Stimulated activated CD4-positive, alpha-beta T cell treated with anti-CD3 and anti-CD28 coated beads, Interleukin-1b, Interleukin-23, amount 100 ng/mL, for 4 hours (primary cell): Measurements from ENCODE around the gene STX16.

Source experiments
- DNase-seq, 2 donors: peaks; one replicate each; pipeline ENCODE4 v3.0.0-alpha.2; 2020; ENCODE audit warnings: low read depth in 2 of 2

Gene STX16

DNA sequence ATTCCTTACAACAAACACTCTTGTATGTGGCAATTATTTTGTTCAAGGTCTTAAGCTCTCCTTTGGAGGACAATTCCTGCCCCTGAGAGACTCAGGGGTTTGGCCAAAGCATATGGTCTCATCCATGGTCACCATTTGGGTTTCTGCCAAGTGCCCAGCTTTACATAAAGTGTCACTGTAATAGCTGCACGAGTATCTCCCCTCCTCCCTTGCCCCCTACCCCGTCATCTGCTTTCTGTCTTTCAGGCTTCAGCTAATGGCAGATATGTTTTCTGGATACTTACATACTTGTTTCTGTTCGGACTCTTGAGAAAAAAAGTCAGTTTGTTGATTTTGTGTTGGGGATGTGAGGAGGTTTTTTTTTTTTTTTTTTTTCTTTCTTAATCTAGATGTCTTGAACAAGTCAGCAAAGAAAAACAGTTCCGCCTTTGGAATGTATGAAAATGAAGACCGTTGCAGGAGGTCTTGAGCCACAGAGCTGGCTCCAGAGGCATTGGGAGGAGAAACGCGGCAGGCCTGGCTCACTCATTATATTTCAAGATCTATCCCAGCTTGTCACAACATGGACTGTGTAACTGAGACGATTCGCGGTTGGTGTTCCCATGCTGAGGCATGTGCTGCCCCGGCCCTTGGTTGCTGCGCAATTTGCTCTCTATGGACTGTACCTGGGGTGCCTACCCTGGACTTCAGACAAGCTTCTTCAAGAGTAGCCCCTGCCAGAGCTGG, 32.6 kb upstream of the STX16 start:
- no peak for DNase-seq

DNA sequence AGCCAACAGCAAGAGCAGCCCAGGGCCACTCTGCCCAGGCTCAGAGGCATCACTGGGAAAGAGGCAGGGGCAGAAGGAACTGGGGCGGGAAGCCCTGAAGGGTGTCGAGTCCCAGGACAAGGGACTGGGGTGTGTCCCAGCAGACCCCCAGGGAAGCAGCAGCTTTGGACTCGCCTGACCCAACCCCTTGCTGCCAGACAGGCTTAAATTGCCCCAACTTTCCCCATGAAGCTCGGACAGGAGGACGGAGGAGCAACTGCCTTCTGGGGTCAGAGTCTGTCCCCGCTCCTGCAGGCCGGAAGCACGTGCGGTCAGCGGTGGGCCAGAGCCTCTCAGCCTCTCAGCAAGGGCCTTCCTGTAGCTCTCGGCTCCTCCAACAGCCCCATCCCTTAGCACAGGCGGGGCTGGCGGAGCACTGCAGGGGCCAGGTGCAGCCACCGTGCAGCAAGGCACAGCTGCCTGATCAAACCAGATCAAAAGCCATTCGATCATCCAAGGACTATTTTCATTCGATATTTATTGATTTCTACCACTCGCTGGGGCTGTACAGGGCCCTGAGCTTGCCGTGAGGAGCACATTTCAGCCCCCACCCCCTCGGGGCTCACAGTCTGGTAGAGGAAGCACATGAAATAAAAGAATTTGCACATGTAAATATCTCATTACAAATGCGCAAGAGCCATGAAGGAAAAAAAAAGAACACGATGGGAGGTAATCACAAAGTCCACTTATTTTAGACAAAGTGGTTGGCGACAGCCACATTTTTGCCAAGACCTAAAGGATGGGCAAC, 31.8 kb upstream of the STX16 start:
- no peak for DNase-seq

DNA sequence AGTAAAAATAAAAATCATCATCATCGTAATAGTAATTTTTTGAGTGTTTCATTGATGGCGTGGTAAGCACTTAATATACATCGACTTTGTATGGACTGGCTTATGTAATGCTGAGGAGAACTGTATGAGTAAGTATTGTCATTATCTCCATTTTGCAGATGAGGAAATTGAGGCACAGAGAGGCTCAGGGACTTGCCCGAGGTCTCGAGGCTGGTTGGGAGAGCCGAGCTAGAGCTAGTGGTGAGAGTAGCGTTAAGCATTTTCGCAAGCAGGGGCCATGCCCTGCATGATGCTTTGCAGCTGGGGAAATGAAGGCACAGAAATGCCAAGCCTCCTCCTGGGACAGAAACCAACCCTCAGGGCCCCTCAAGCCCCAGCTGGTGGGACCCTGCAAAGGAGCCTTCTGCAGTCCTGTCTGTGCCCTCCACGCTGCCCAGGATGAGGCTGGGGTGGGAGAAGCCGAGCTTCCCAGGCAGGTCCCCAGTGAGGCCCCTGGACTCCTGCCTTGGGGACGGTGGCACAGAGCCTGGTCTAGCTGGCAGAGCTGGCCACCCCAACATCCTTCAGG, 31.1 kb upstream of the STX16 start:
- DNase-seq: no peak

DNA sequence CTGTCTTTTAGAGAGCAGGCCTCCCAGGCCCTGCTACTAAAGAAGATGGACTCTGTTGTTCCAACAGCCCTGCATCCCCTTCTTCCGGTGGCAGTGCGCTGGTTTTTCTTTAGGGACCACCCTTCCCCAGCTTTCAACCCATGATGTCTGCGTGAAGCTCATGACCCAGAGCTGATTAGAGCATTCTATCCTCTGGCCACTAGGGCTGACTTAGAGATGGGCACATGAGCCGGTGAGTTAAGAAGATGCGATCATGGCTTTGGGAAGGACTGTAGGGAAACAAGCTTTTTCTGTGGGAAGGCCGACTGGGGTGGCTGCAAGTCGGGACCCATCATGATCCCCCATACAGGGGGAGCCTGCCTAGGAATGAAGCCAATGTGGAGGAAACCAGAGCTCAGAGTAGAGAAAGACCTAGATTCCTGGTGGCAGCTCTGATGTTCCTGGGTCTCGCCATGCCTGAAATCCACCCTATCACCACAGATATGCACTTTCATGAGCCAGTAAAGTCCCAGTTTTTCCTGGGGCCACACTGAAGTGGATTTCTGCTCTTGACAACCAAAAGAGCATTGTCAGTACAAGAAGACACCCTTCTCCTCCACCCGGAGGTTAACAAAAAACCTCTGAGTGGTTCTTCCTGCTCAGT, 29.1 kb upstream of the STX16 start:
- DNase-seq: no peak

DNA sequence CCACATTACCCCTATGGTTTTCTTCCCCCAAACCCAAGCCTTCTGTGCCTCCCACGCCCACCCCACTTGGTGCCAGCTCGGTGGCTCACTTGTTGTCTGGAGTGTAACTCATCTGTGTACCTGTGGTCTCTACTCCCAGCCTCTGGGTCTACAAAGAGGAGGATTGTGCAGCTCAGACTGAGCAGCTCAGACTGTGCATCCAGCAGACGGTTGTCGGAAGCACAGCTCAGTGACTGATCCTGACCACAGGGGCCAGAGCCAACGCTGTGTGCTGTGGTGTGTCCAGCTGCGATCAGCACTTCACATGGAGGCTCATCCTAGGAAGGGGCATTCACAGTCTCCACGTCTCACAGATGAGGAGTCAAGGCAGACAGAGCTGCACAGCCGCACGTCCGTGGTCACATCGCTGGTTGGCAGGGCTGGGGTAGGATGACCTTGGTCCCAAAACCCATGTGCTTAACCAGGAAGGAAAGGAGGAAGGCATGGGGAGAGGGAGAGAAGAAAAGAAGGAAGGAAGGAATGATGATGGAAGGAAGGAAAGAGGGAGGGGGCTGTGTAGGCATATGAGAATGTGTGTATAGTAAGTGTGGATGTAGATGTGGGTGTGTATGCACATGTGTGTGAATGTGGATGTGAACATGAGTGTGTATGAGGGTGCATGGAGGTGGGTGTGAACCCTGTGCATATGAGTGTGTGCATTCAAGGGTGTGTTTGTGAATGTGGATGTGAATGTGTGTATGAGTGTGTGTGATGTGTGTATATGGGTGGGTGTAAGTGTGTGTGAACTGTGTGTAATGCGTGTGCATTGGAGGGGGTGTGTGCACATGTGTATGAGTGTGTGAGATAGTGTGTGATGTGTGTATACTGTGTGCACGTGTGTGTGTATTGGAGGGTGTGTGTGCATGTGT, 28.2 kb upstream of the STX16 start:
- no peak for DNase-seq

DNA sequence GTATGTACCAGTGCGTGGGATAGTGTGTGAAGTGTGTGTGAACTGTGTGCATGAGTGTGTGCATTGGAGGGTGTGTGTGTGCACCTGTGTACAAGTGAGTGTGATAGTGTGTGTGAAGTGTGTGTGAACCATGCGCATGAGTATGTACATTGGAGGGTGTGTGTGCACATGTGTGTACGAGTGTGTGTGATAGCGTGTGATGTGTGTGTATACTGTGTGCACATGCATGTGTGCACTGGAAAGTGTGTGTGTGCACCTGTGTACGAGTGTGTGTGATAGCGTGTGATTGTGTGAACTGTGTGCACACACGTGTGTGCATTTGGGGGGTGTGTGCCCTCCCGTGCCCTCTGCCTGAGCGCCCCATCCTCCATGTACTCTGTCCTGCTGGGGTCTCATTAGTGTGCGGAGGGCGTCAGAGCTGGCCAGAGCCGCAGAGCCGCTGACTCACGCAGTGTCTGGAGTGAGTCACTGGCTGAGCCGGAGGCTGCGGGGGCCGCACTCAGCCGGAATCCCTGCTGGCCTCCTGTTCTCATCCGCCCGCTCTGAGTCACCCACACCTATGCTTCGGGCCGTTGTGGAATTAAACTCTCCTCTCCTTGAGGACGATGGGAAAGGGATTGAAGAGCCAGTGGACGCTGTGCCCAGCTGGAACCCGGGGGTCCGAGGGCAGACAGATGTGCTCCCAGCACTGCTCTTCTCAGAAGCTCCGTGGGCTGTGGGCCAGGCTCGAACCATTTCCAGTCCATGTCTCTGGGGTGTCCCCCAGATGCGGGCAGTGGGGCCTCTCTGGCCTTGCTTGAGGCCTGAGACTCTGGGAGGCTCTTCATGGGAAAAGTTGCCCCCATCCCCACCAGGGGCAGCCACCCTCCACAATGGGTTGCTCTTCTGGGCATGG, 27.3 kb upstream of the STX16 start:
- DNase-seq: no peak

DNA sequence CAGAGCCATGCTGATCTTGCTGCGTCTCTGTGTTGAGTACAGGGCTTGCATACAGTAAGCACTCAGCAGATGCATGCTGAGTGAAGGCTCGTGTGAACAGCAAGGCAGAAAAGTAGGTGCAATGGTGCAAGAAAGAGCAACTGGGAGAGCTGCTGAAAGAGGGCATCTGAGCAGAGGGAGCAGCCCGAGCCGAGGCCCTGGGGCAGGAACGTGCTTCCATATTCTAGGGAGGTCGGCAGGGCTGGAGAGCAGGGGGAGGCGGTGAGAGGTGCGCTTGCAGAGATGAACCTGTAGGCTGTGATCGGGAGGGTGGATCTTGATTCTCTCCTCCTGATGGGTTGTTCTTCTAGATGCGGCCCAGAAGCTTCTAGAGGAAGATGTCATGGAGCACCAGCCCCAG, 26.4 kb upstream of the STX16 start:
- DNase-seq: no peak

DNA sequence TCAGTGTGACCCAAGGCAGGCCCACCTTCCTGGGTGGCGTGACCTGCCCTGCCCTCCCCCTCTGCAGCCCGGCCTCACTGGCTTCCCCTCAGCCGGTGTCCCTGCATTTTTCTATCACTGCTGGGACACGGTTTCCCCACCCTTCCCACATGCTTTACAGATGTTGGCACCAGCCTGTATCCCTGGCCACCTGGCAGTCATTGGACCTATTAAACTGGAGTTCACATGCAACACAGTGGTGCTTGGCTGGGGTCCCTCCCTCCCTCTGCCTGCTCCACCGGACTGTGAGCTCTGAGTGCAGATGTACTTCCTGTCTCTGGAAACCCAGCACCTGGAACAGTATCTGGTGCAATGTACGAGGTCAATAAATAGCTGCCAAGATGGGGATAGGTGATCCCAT, 25.5 kb upstream of the STX16 start:
- DNase-seq: no peak

DNA sequence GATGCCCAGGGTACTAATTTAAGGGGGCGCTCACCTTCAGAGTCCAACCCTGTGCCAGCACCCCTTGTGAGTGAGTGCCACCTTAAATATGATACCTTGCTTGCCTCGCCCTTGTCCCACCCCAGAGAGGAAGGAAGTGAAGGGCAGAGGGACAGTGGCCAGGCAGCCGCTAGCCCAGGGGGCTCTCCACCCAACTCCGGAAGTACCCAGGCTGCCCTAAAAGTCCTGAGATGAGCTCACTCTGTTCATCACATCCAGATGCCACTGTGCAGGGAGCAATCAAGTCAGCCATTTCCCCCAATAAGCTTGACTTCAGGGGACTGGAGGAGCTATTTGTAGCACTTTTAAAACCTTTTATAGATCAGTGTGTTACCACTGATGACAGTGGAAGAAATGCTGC, 25.0 kb upstream of the STX16 start:
- DNase-seq: no peak

DNA sequence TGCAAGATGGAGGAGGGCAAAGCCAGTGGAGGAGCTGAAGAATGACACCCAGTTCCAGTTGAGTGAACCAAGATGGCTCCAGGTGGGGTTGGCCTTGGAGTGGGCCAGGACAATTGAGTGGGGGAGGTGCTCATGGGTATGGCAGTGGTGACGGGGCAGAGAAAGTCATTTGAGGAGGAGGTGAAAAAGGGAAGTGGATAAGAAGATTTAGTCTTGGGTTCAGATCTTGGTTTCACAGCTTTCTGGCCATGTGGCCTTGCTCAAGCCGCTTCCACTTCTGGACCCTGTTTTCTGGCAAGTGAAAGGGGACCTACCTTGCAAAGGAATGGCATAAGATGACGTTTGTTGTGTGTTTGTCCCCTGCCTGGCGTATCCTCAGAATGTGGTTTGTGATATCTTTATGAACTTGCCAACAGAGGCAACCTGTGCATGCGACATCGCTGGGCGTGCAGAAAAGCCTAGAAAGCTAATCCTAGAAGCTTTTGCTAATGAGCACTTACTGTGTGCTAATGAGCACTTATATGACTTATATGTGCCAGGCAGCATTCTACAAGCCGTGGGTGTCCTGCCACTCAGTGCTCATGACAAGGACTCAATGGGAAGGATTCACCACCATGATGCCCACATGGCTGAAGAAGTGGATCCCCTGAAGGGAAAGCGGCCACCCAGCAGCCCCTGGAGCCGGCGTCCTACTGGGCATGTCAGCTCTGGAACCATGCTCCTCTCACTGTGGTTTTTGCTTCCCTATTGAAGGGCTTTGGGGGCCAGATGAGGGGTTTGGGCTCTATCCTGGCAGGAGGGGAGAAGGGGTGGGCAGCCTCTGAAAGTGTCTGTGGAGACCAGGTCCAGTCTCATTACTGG, 23.6 kb upstream of the STX16 start:
- no peak for DNase-seq

DNA sequence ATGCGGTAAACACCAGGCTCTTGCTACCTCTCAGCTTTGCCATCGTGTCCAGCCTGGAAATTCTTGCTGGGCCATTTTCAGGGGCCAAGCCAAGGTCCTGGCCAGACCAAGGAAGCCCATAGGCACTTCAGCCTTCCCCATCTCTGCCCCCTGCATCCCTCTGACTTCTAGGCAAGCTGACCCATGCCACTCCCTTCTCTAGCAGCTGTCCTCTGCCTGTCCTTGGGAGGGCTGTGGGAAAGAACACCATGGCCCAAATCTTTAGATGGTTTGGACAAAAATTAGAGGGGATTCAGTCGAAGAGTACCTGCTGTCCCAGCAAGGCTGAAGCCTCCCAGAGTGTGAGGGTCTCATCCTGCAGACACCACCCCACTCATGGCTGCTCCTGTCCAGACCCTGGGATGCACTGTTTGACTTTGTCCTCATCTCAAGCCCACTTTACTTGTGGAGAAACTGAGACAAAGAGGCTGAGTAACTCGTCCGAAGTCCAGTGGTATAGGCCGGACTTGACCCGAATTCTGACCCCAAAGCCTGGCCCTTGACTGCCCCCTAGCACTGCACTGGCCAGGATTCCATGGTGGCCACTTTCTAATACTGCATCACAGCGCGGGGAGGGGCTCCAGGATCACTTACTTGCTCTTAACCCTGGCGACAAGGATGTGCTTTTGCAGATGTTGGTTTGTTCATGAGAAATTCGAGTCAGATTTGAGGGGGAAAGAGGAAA, 22.4 kb upstream of the STX16 start:
- DNase-seq: no peak

DNA sequence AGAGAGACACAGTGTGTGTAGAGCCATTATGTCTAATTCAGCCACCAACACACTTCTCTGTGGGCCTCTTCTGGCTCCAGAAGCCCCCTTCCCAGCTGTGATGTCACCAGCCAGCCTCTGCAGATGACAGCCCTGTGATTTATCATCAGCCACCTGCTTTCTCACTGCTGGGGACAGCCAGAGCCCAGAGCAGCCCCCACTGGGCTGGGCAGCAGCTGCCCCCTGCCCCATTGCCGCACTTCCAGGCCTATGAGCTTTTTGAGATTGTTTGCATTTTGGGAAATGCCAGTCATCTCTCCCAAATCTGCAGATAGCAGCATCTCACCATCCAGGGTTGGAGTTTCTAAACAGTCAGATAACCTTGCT, 21.9 kb upstream of the STX16 start:
- DNase-seq: no peak

DNA sequence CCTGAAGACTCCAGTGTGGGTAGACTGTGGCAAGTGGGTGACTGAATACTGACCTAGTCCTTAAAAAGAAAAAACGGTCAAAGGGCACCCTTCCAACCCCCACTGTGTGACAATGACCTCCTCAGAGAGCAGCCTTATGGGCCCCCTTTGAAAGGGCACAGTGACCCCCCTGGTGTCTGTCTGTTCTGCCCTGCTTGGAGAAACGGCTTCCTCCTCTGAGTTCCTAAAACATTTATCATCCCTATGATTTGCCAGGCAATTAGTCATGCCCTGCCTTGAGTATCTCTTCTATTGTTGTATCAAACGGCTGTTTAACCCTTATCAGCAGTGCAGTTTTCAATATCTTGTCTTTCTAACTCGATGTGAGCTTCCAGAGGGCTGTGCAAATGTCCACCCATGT, 21.0 kb upstream of the STX16 start:
- DNase-seq: no peak

DNA sequence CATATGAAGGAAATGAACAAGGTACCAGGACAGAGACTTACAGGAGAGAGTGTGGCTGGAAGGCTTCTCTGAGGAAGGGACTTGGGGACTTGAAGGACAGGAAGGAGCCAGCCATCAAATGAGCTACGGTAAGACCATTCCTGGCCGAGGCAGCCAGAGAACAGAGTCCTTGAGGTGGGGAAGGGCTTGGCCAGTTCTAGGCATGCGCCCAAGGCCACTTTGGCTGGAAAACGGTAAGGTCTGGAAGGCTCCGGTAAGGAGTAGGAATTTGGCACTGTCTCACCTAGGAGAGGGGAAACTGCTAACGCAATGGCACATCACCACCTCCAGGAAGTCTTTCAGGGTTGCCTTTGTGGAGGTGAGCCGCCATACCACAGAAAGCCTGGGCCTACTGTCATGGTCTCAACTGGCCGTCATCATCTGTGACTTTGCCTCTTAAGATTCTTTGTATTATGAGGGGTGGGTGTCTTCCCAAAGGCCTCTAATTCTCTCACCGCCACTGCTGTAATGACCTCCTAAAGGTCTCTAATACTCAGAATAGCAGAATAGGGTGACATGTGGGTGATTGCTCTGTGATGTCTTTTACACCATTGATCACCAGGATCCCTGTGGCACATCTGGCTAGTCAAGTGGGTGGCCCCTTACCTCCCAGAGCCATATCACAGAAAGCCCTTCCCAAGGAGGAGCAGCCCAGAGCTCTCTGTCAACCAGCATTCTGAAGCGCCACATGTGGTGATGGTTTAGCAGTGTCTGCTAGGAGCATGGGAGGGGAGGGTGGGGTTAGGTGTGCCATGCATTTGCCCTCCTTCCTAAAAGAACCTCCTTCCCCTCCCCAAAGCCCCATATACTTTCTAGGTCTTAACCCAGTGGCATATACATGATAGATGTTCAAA, 17.7 kb upstream of the STX16 start:
- no peak for DNase-seq

DNA sequence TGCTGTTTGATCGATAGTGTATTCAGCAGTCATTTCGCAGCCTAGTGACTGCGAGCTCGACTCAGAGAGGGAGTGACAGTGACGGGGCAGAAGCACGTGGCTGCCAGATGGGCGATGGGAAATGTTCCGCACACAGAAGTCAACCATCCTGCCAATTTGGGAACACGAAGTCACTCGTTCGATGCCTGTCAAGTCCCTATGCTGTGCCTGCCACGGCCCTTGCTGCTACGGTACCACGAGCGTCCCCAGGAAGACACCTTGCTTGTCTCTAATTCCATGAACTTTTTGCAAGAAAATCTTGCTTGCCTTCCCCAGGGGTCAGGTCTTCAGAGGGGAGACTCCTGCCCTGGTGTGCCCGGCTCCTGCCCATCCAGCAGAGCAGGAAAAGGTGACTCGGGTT, 17.0 kb upstream of the STX16 start:
- DNase-seq: no peak

DNA sequence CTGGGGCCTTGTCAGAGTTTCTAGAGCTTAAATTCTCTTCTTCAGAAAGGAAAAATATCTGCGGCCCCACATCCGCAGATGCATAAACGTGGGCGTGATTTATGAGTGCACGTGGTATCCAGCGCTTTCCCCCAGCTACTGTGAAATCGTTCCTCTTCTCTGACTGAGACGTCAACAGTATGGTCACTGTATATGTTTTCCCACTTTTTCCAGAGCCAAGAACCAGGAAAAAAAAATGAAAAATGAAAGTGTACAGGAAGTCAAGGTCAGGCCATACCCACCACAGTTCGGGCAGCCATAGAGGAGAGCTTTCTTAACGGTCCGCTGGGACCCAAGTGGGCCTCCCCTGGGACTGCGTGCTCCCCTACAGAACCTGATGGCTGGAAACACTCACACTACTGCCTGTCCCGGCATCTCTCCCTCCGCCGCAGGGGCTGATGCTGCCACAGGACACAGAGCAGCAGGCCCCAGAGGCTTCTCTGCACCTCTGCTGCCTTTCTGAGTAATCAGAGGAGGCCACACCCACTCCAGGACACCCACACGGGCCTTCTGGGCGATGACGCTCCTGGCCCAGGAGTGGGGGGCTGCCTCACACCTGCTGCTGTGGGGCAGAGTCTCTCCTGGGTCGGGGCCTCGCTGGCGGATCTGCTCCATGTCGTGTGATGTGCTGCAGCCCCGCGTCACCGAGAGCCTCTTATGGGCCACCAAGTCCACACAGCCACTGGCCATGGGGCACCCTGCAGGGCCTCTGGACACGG, 16.4 kb upstream of the STX16 start:
- DNase-seq: peak; percentile 22 to 56

DNA sequence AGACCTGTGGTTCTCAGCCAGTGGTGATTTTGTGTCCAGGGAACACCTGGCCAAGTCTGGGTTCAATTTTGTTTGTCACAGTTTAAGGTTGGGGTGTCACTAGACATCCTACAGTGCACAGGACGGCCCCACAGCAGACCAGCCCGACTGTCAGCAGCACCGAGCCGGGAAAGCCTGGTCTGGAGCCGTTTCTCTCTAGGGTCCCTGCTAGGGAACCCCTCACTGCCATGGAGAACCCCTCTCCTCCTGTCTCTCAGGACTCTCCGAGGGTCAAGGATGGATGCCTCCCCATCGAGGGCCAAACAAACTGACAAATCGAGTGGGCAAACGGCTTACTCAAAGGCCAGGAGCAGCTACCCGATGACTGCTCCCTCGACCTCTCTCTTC, 15.8 kb upstream of the STX16 start:
- DNase-seq: no peak
